Measurements from ENCODE around the gene CST6.

DNA sequence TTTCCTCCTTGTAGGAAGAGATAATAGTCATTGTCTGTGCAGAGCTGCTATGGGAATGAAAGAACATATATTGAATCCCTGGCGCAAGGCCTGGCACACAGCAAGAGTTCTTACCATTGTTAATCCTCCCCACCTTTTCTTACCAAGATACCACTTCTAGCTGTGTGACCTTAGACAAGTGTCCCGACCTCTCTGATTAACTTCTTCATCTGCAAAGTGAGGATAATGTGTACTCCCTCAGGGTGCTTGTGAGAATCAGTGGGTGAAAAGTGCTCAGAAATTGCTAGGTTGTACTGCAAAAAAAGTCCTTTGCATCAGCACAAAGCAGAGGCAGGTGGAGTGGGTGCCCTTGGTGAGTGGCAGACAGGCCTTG lies 3.7 kb upstream of the CST6 start:
- TF ChIP-seq, protein P1, sequence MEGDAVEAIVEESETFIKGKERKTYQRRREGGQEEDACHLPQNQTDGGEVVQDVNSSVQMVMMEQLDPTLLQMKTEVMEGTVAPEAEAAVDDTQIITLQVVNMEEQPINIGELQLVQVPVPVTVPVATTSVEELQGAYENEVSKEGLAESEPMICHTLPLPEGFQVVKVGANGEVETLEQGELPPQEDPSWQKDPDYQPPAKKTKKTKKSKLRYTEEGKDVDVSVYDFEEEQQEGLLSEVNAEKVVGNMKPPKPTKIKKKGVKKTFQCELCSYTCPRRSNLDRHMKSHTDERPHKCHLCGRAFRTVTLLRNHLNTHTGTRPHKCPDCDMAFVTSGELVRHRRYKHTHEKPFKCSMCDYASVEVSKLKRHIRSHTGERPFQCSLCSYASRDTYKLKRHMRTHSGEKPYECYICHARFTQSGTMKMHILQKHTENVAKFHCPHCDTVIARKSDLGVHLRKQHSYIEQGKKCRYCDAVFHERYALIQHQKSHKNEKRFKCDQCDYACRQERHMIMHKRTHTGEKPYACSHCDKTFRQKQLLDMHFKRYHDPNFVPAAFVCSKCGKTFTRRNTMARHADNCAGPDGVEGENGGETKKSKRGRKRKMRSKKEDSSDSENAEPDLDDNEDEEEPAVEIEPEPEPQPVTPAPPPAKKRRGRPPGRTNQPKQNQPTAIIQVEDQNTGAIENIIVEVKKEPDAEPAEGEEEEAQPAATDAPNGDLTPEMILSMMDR (conservative IDR thresholded peaks at IDR 0.05; ENCODE audit: low read depth in 2 of 2): no peak
- TF ChIP-seq, protein P2, sequence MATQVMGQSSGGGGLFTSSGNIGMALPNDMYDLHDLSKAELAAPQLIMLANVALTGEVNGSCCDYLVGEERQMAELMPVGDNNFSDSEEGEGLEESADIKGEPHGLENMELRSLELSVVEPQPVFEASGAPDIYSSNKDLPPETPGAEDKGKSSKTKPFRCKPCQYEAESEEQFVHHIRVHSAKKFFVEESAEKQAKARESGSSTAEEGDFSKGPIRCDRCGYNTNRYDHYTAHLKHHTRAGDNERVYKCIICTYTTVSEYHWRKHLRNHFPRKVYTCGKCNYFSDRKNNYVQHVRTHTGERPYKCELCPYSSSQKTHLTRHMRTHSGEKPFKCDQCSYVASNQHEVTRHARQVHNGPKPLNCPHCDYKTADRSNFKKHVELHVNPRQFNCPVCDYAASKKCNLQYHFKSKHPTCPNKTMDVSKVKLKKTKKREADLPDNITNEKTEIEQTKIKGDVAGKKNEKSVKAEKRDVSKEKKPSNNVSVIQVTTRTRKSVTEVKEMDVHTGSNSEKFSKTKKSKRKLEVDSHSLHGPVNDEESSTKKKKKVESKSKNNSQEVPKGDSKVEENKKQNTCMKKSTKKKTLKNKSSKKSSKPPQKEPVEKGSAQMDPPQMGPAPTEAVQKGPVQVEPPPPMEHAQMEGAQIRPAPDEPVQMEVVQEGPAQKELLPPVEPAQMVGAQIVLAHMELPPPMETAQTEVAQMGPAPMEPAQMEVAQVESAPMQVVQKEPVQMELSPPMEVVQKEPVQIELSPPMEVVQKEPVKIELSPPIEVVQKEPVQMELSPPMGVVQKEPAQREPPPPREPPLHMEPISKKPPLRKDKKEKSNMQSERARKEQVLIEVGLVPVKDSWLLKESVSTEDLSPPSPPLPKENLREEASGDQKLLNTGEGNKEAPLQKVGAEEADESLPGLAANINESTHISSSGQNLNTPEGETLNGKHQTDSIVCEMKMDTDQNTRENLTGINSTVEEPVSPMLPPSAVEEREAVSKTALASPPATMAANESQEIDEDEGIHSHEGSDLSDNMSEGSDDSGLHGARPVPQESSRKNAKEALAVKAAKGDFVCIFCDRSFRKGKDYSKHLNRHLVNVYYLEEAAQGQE (IDR thresholded peaks at IDR 0.05; ENCODE audit: unreplicated experiment): no peak
- TF ChIP-seq ZNF114 (CRISPR knock-in tag; IDR thresholded peaks at IDR 0.05) (no peak), POLR2AphosphoS5 (IDR thresholded peaks at IDR 0.05; ENCODE audit: low read depth) (no peak), EZH2 (IDR thresholded peaks at IDR 0.05; ENCODE audit: low read depth, unreplicated experiment) (no peak), CREB1 (CRISPR knock-in tag; IDR thresholded peaks at IDR 0.05; ENCODE audit: low read depth) (no peak), JUNB (IDR thresholded peaks at IDR 0.05; ENCODE audit: unreplicated experiment) (no peak), NANOG (IDR thresholded peaks at IDR 0.05; ENCODE audit: borderline replicate concordance) (no peak), EZH2phosphoT487 (IDR thresholded peaks at IDR 0.05; ENCODE audit: unreplicated experiment) (no peak)
- TF ChIP-seq, protein P3, sequence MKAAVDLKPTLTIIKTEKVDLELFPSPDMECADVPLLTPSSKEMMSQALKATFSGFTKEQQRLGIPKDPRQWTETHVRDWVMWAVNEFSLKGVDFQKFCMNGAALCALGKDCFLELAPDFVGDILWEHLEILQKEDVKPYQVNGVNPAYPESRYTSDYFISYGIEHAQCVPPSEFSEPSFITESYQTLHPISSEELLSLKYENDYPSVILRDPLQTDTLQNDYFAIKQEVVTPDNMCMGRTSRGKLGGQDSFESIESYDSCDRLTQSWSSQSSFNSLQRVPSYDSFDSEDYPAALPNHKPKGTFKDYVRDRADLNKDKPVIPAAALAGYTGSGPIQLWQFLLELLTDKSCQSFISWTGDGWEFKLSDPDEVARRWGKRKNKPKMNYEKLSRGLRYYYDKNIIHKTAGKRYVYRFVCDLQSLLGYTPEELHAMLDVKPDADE (IDR thresholded peaks at IDR 0.05): no peak
- TF ChIP-seq, protein P4, sequence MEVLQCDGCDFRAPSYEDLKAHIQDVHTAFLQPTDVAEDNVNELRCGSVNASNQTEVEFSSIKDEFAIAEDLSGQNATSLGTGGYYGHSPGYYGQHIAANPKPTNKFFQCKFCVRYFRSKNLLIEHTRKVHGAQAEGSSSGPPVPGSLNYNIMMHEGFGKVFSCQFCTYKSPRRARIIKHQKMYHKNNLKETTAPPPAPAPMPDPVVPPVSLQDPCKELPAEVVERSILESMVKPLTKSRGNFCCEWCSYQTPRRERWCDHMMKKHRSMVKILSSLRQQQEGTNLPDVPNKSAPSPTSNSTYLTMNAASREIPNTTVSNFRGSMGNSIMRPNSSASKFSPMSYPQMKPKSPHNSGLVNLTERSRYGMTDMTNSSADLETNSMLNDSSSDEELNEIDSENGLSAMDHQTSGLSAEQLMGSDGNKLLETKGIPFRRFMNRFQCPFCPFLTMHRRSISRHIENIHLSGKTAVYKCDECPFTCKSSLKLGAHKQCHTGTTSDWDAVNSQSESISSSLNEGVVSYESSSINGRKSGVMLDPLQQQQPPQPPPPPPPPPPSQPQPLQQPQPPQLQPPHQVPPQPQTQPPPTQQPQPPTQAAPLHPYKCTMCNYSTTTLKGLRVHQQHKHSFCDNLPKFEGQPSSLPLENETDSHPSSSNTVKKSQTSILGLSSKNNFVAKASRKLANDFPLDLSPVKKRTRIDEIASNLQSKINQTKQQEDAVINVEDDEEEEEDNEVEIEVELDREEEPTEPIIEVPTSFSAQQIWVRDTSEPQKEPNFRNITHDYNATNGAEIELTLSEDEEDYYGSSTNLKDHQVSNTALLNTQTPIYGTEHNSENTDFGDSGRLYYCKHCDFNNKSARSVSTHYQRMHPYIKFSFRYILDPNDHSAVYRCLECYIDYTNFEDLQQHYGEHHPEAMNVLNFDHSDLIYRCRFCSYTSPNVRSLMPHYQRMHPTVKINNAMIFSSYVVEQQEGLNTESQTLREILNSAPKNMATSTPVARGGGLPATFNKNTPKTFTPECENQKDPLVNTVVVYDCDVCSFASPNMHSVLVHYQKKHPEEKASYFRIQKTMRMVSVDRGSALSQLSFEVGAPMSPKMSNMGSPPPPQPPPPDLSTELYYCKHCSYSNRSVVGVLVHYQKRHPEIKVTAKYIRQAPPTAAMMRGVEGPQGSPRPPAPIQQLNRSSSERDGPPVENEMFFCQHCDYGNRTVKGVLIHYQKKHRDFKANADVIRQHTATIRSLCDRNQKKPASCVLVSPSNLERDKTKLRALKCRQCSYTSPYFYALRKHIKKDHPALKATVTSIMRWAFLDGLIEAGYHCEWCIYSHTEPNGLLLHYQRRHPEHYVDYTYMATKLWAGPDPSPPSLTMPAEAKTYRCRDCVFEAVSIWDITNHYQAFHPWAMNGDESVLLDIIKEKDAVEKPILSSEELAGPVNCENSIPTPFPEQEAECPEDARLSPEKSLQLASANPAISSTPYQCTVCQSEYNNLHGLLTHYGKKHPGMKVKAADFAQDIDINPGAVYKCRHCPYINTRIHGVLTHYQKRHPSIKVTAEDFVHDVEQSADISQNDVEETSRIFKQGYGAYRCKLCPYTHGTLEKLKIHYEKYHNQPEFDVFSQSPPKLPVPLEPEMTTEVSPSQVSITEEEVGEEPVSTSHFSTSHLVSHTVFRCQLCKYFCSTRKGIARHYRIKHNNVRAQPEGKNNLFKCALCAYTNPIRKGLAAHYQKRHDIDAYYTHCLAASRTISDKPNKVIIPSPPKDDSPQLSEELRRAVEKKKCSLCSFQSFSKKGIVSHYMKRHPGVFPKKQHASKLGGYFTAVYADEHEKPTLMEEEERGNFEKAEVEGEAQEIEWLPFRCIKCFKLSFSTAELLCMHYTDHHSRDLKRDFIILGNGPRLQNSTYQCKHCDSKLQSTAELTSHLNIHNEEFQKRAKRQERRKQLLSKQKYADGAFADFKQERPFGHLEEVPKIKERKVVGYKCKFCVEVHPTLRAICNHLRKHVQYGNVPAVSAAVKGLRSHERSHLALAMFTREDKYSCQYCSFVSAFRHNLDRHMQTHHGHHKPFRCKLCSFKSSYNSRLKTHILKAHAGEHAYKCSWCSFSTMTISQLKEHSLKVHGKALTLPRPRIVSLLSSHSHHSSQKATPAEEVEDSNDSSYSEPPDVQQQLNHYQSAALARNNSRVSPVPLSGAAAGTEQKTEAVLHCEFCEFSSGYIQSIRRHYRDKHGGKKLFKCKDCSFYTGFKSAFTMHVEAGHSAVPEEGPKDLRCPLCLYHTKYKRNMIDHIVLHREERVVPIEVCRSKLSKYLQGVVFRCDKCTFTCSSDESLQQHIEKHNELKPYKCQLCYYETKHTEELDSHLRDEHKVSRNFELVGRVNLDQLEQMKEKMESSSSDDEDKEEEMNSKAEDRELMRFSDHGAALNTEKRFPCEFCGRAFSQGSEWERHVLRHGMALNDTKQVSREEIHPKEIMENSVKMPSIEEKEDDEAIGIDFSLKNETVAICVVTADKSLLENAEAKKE (CRISPR knock-in tag; IDR thresholded peaks at IDR 0.05): no peak
